Thyroid gland (tissue), 4 donors: ENCODE data around the gene IGF2BP1. TPM values are rescaled to one million over a fixed set of nuclear protein-coding genes. Genes with fewer than 3 reads are reported as not detected.

Experiments
- DNase-seq, 2 donors: peaks; one replicate each; pipeline ENCODE4 v3.0.0-alpha.2; 2019
- H3K27ac ChIP-seq, 3 donors: fragments of 200-600 bp; sonication (generic); 1 replicate in 2 of 3; 2 replicates in 1 of 3; pipeline ENCODE4 v1.5.1; 2016 to 2019; ENCODE audit warnings: mild to moderate bottlenecking in 1 of 3, moderate library complexity in 1 of 3
- H3K27me3 ChIP-seq: fragments of 200-600 bp; sonication (generic); one replicate; pipeline ENCODE4 v1.5.1; 2019
- H3K36me3 ChIP-seq, 2 donors: fragments of 200-600 bp; sonication (generic); one replicate each; pipeline ENCODE4 v1.5.1; 2016 to 2019
- H3K4me1 ChIP-seq, 2 donors: fragments of 200-600 bp; sonication (generic); one replicate each; pipeline ENCODE4 v1.5.1; 2017 to 2019
- H3K4me3 ChIP-seq, 3 donors: fragments of 200-600 bp; sonication (generic); replicated peaks in 1 of 3; 1 replicate in 2 of 3; 2 replicates in 1 of 3; pipeline ENCODE4 v1.5.1; 2016; ENCODE audit warnings: mild to moderate bottlenecking in 1 of 3
- H3K9me3 ChIP-seq: fragments of 200-600 bp; sonication (generic); one replicate; pipeline ENCODE4 v1.5.1; 2017
- CTCF ChIP-seq, 6 experiments: fragments of 200-600 bp in 3 of 6; fragments of 450-650 bp in 3 of 6; sonication (generic) in 3 of 6; IDR thresholded peaks; one replicate each; pipeline ENCODE4 v1.5.1; 2016 to 2019; ENCODE audit warnings: antibody characterized with exemption in 6 of 6, mild to moderate bottlenecking in 2 of 6, inconsistent platforms in 1 of 6, moderate library complexity in 1 of 6
- POLR2A ChIP-seq, 2 donors: fragments of 450-650 bp; IDR thresholded peaks; one replicate each; pipeline ENCODE4 v1.6.1; 2017; ENCODE audit warnings: antibody characterized with exemption in 2 of 2, mild to moderate bottlenecking in 2 of 2, moderate library complexity in 1 of 2
- WGBS, 2 donors: methylation state at CpG; one replicate each; pipeline ENCODE4 v1.1.5; 2017; 5-methylcytosine and 5-hydroxymethylcytosine counted together
- intact Hi-C: fragments of 100-400 bp; cut with DNase I; formaldehyde crosslinking; loops from one replicate; pipeline ENCODE4 v1.15.1; 2023
- total RNA-seq, 4 donors: library from RNA; depleted of rRNA; stranded (reverse); fragments of >200 nt; gene quantifications; one replicate each; pipeline ENCODE4 v1.2.3, GENCODE V29; 2016

The IGF2BP1 gene
- total RNA-seq, 4 donors from 2014 or later: 0.33 to 0.94 TPM; not detected in 2

- peaks cover 7 to 14% of the 10 kb centered on the region in 2 donors for H3K4me1 ChIP-seq
- TF ChIP-seq POLR2A (IDR thresholded peaks at IDR 0.05) (no peak), CTCF (IDR thresholded peaks at IDR 0.05) (no peak)
- H3K27ac ChIP-seq: no peak overlapping the region
- intact Hi-C loops: no loop called here
- H3K9me3 ChIP-seq: no peaks in the 10 kb centered on the region
- DNase-seq: no peak
- H3K4me3 ChIP-seq: no peak overlapping the region
- no peaks in the 10 kb centered on the region for H3K27me3 ChIP-seq
- H3K36me3 ChIP-seq: no peaks in the 10 kb centered on the region
- 61 to 65% methylated on average over 7 of the region's 7 CpGs for WGBS, 2 donors
Measured at GRCh38 chr17:49061524-49061943, 64.3 kb downstream of the IGF2BP1 start.

GRCh38 chr17:49063652-49064051 lies 66.5 kb downstream of the IGF2BP1 start:
- Histone ChIP-seq H3K9me3 (no peaks in the 10 kb centered on the region), H3K36me3 (no peaks in the 10 kb centered on the region), H3K4me1 (peaks cover 7 to 14% of the 10 kb centered on the region in 2 donors), H3K27ac (peak overlapping the region in 2 of 3 donors; percentile 8 to 38), H3K4me3 (no peak overlapping the region), H3K27me3 (no peaks in the 10 kb centered on the region)
- DNase-seq: peak; percentile 39 to 57
- intact Hi-C loops: no loop called here
- 7% methylated on average over 2 of the region's 2 CpGs for WGBS, 2 donors
- TF ChIP-seq POLR2A (IDR thresholded peaks at IDR 0.05) (no peak), CTCF (IDR thresholded peaks at IDR 0.05) (no peak)

- no peak for TF ChIP-seq POLR2A (IDR thresholded peaks at IDR 0.05)
- TF ChIP-seq CTCF (IDR thresholded peaks at IDR 0.05): no peak
- Histone ChIP-seq H3K4me3 (no peak overlapping the region), H3K9me3 (no peaks in the 10 kb centered on the region), H3K36me3 (no peaks in the 10 kb centered on the region), H3K27me3 (no peaks in the 10 kb centered on the region), H3K27ac (no peak overlapping the region), H3K4me1 (peaks cover 7 to 14% of the 10 kb centered on the region in 2 donors)
- DNase-seq: no peak
- intact Hi-C loops: no loop called here
- WGBS, 2 donors: 76 to 86% methylated on average over 8 of the region's 8 CpGs
Measured at GRCh38 chr17:49067163-49067562, 70.0 kb downstream of the IGF2BP1 start.

- Histone ChIP-seq H3K4me1 (no peaks in the 10 kb centered on the region), H3K36me3 (no peaks in the 10 kb centered on the region), H3K9me3 (no peaks in the 10 kb centered on the region), H3K4me3 (no peak overlapping the region), H3K27me3 (no peaks in the 10 kb centered on the region), H3K27ac (no peak overlapping the region)
- 91 to 96% methylated on average over 2 of the region's 2 CpGs for WGBS, 2 donors
- TF ChIP-seq POLR2A (IDR thresholded peaks at IDR 0.05) (no peak), CTCF (IDR thresholded peaks at IDR 0.05) (no peak)
- intact Hi-C loops: no loop called here
- DNase-seq: no peak
Measured at GRCh38 chr17:49069585-49070273, 72.5 kb downstream of the IGF2BP1 start.

- H3K4me1 ChIP-seq: no peaks in the 10 kb centered on the region
- DNase-seq: no peak
- TF ChIP-seq POLR2A (IDR thresholded peaks at IDR 0.05): no peak
- TF ChIP-seq CTCF (IDR thresholded peaks at IDR 0.05): no peak
- no peak overlapping the region for H3K4me3 ChIP-seq
- no peaks in the 10 kb centered on the region for H3K9me3 ChIP-seq
- 58 to 65% methylated on average over 1 of the region's 1 CpG for WGBS, 2 donors
- H3K27ac ChIP-seq: no peak overlapping the region
- H3K27me3 ChIP-seq: no peaks in the 10 kb centered on the region
- intact Hi-C loops: no loop called here
- H3K36me3 ChIP-seq: no peaks in the 10 kb centered on the region
Measured at GRCh38 chr17:49071106-49071505, 73.9 kb downstream of the IGF2BP1 start.
